Psoas muscle (tissue), 8 donors: ENCODE measurements around the gene RFX7. TPM values are rescaled to one million over a fixed set of nuclear protein-coding genes. Genes with fewer than 3 reads are reported as not detected.
A peak's percentile ranks its signal among the peaks of the same experiment; 100 is the strongest.

Experiments
- ATAC-seq, 4 donors: fragments of 200-7000 bp; cut with Tn5 transposase; one replicate each; pipeline ENCODE4 v1.9.1; 2020; ENCODE audit warnings: moderate library complexity in 3 of 4, mild to moderate bottlenecking in 2 of 4
- DNase-seq, 2 donors: peaks; one replicate each; pipeline ENCODE4 v3.0.0-alpha.2; 2020
- H3K27ac ChIP-seq: fragments of 200-600 bp; one replicate; pipeline ENCODE4 v1.8.0; 2022
- H3K27me3 ChIP-seq, 3 donors: fragments of 200-600 bp in 1 of 3; one replicate each; pipeline versions ENCODE4 v1.6.1 to v1.8.0; 2013 to 2022; ENCODE audit warnings: low read length in 2 of 3, mild to moderate bottlenecking in 2 of 3, moderate library complexity in 1 of 3; ENCODE audit not compliant: insufficient read depth in 3 of 3
- H3K36me3 ChIP-seq, 2 donors: fragments of 200-600 bp in 1 of 2; one replicate each; pipeline versions ENCODE4 v1.6.1 to v1.8.0; 2013 to 2022; ENCODE audit warnings: low read depth in 1 of 2, mild to moderate bottlenecking in 1 of 2, moderate library complexity in 1 of 2; ENCODE audit not compliant: insufficient read depth in 1 of 2
- H3K4me1 ChIP-seq: fragments of 200-600 bp; one replicate; pipeline ENCODE4 v1.8.0; 2022
- H3K4me3 ChIP-seq: fragments of 200-600 bp; one replicate; pipeline ENCODE4 v1.8.0; 2022; ENCODE audit warnings: mild to moderate bottlenecking
- H3K9me3 ChIP-seq: fragments of 200-600 bp; one replicate; pipeline ENCODE4 v1.8.0; 2022
- whole genome bisulfite sequencing, 3 donors: extraction: QIAGEN DNeasy Blood & Tissue Kit; methylation state at CpG; one replicate each; pipeline versions ENCODE4 v1.1.6 to v1.1.7; 2013; 5-methylcytosine and 5-hydroxymethylcytosine counted together
- intact Hi-C, 2 donors: fragments of 100-400 bp; cut with DNase I; formaldehyde crosslinking; loops; one replicate each; pipeline versions ENCODE4 v1.11.0 to v1.14.2; 2022
- polyA plus RNA-seq, 3 donors: library from polyadenylated mRNA; stranded (reverse); fragments of 200-250 nt; gene quantifications; one replicate each; pipeline ENCODE4 v1.2.3, GENCODE V29; 2013
- total RNA-seq, 4 donors: library from RNA; stranded (reverse); fragmentation: NEBNext Ultra II Directional in 2 of 4; extraction: Animal tissue kit (Norgen Biotek cat#: 25700) in 2 of 4; gene quantifications; one replicate each; pipeline versions ENCODE4 v1.2.1 to v1.2.4, GENCODE V29; 2021 to 2023
- TF ChIP-seq, protein P1 (sequence below): fragments of 200-600 bp; IDR thresholded peaks from one replicate; pipeline ENCODE4 v1.8.0; 2022; ENCODE audit warnings: antibody characterized with exemption
- donor health status: healthy with polysubstance abuse.
- donor health status: DM: no; HTN: no; CAD: no; lungs with moderate emphysema.
- donor health status: Bipolar disorder and iron deficiency.
- donor health status: healthy.
- donor health status: DM: yes; HTN: yes; CAD: no.
- donor health status: DM: no; HTN: no; CAD: no.
- donor health status: DM: no; HTN: no; CAD: no.
- donor health status: DM: yes; HTN: yes; CAD: no.

RFX7 gene
- total and polyA plus RNA-seq, 7 donors: 0.83 to 17.6 (median 11.8) TPM

GRCh38 chr15:56176996-56177395 is 66.7 kb downstream of the RFX7 start:
- intact Hi-C loops: no loop called here
- Histone ChIP-seq H3K36me3 (peaks cover 0 to 7% of the 10 kb centered on the region in 2 donors), H3K27me3 (no peaks in the 10 kb centered on the region), H3K4me3 (no peak overlapping the region), H3K9me3 (no peaks in the 10 kb centered on the region), H3K4me1 (no peaks in the 10 kb centered on the region), H3K27ac (no peak overlapping the region)
- DNase-seq (no peak), ATAC-seq (peak; percentile 49 to 85 (median 79))
- WGBS, 3 donors: 77 to 93% (median 83%) methylated on average over 4 of the region's 4 CpGs
- TF ChIP-seq, protein P1, sequence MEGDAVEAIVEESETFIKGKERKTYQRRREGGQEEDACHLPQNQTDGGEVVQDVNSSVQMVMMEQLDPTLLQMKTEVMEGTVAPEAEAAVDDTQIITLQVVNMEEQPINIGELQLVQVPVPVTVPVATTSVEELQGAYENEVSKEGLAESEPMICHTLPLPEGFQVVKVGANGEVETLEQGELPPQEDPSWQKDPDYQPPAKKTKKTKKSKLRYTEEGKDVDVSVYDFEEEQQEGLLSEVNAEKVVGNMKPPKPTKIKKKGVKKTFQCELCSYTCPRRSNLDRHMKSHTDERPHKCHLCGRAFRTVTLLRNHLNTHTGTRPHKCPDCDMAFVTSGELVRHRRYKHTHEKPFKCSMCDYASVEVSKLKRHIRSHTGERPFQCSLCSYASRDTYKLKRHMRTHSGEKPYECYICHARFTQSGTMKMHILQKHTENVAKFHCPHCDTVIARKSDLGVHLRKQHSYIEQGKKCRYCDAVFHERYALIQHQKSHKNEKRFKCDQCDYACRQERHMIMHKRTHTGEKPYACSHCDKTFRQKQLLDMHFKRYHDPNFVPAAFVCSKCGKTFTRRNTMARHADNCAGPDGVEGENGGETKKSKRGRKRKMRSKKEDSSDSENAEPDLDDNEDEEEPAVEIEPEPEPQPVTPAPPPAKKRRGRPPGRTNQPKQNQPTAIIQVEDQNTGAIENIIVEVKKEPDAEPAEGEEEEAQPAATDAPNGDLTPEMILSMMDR: no peak

DNA sequence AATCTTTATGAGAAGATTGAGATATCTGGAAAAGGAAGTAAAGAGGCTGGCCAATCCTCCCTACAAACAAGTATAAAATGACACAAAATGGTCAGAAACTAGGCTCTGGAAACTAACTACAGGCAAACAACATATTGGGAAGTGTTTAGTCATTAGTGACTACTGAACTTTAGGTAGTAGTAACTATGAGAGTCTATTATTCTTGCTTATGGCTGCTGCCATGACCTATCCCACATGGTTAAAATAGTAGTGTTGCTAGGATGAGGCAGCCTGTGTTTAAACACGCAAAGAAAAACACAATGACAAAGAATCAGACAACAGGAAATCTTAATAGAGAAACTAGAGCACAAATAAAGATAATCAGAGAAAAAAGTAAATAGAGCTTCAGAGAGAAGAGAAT is 67.9 kb downstream of the RFX7 start:
- Histone ChIP-seq H3K27ac (no peak overlapping the region), H3K4me3 (no peak overlapping the region), H3K9me3 (no peaks in the 10 kb centered on the region), H3K36me3 (peaks cover 0 to 7% of the 10 kb centered on the region in 2 donors), H3K4me1 (no peaks in the 10 kb centered on the region), H3K27me3 (no peaks in the 10 kb centered on the region)
- DNase-seq (no peak), ATAC-seq (no peak)
- 87 to 96% (median 90%) methylated on average over 1 of the region's 1 CpG for WGBS, 3 donors
- intact Hi-C loops: no loop called here
- TF ChIP-seq, protein P1: no peak

DNA sequence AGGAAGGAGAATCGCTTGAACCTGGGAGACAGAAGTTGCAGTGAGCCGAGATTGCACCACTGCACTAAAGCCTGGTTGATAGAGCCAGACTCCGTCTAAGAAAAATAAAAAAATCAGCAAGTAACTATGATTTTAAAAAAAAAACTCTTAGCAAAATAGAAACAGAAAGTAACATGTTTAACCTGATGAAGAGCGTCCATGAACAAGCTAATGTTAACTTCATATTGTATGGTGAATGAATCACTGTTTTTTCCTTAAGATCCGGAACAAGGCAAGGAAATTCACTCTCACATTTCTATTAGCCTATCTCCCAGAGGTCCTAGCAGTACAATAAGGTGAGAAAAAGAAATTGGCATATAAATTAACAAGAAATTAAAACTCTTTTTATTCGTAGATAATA is 69.0 kb downstream of the RFX7 start:
- DNase-seq: no peak
- ATAC-seq: no peak
- TF ChIP-seq, protein P1: no peak
- Histone ChIP-seq H3K36me3 (peaks cover 0 to 7% of the 10 kb centered on the region in 2 donors), H3K9me3 (no peaks in the 10 kb centered on the region), H3K4me3 (peak overlapping the region; percentile 14), H3K27ac (no peak overlapping the region), H3K4me1 (peaks cover 4% of the 10 kb centered on the region), H3K27me3 (no peaks in the 10 kb centered on the region)
- WGBS, 3 donors: 80 to 90% (median 85%) methylated on average over 6 of the region's 6 CpGs
- intact Hi-C loops: no loop called here

DNA sequence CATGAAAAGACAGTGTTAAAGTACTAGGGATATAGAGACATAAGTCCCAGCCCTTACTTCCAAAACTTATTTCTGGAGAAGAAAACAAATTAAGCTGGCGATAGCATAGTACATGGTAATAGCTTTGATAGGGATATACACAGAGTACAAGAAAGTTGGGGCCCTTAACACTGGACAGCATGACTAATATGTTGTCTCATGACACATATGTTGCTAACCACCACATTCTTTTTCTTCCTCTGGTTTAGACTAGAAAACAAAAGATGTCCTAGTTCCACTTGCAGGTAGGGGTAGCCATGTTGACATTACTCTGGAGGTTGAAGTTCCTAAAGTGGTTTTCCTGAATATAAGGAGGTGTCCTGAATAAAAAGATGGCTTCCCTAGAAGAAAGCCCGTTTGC is 75.3 kb downstream of the RFX7 start:
- no peak overlapping the region for H3K27ac ChIP-seq
- intact Hi-C loops: no loop called here
- WGBS, 3 donors: 84 to 92% (median 88%) methylated on average over 2 of the region's 2 CpGs
- no peak overlapping the region for H3K4me3 ChIP-seq
- DNase-seq (no peak), ATAC-seq (peak in 1 of 4 donors; percentile 46)
- H3K9me3 ChIP-seq: no peaks in the 10 kb centered on the region
- H3K4me1 ChIP-seq: peaks cover 14% of the 10 kb centered on the region
- H3K27me3 ChIP-seq: no peaks in the 10 kb centered on the region
- TF ChIP-seq, protein P1: no peak
- peaks cover 0 to 3% of the 10 kb centered on the region in 2 donors for H3K36me3 ChIP-seq

- no peak for ATAC-seq
- intact Hi-C loops: no loop called here
- no peaks in the 10 kb centered on the region for H3K9me3 ChIP-seq
- no peak overlapping the region for H3K27ac ChIP-seq
- TF ChIP-seq, protein P1: no peak
- H3K36me3 ChIP-seq: no peaks in the 10 kb centered on the region
- WGBS, 3 donors: 93 to 98% (median 95%) methylated on average over 2 of the region's 2 CpGs
- no peaks in the 10 kb centered on the region for H3K27me3 ChIP-seq
- no peak overlapping the region for H3K4me3 ChIP-seq
- peaks cover 23% of the 10 kb centered on the region for H3K4me1 ChIP-seq
- DNase-seq: no peak
These were observed 78.4 kb downstream of the RFX7 start for GRCh38 chr15:56165234-56165633.
